ENCODE measurements around the gene OR6C75.

GRCh38 chr12:55365086-55365485, 2.3 kb downstream of the OR6C75 start:
- TF ChIP-seq POLR2AphosphoS5 (IDR thresholded peaks at IDR 0.05; ENCODE audit: low read depth, low read length) (no peak), POLR2A (IDR thresholded peaks at IDR 0.05; ENCODE audit: low read depth, low read length) (no peak), TAF1 (IDR thresholded peaks at IDR 0.05; ENCODE audit: borderline replicate concordance, low read depth, low read length) (no peak)
